Prostate gland (tissue), 2 donors: ENCODE results near the gene HOXA13. TPM values are rescaled to one million over a fixed set of nuclear protein-coding genes. Genes with fewer than 3 reads are reported as not detected.

ENCODE experiments used
- DNase-seq: peaks from one replicate; pipeline ENCODE4 v3.0.0-alpha.2; 2019; ENCODE audit warnings: low spot score
- H3K27ac ChIP-seq, 2 donors: fragments of 200-600 bp; sonication (generic); 2 replicates each; pipeline ENCODE4 v1.5.1; 2017 to 2019
- H3K27me3 ChIP-seq: fragments of 200-600 bp; sonication (generic); replicated peaks from 2 replicates; pipeline ENCODE4 v1.5.1; 2019; ENCODE audit not compliant: insufficient read depth
- H3K36me3 ChIP-seq, 2 donors: fragments of 200-600 bp; sonication (generic); 1 replicate in 1 of 2; 2 replicates in 1 of 2; pipeline versions ENCODE4 v1.5.1 to v1.8.1; 2017 to 2019
- H3K4me1 ChIP-seq: fragments of 200-600 bp; sonication (generic); replicated peaks from 2 replicates; pipeline ENCODE4 v1.5.1; 2019
- H3K4me3 ChIP-seq, 2 donors: fragments of 200-600 bp; sonication (generic); 2 replicates each; pipeline ENCODE4 v1.5.1; 2017 to 2019
- H3K9me3 ChIP-seq: fragments of 200-600 bp; sonication (generic); 2 replicates; pipeline ENCODE4 v1.5.1; 2017
- CTCF ChIP-seq, 4 experiments: fragments of 200-600 bp in 2 of 4; fragments of 450-650 bp in 2 of 4; sonication (generic) in 2 of 4; IDR thresholded peaks; 1 replicate in 3 of 4; 2 replicates in 1 of 4; pipeline ENCODE4 v1.5.1; 2016 to 2019; ENCODE audit warnings: antibody characterized with exemption in 4 of 4, mild to moderate bottlenecking in 2 of 4, moderate library complexity in 2 of 4
- POLR2A ChIP-seq: fragments of 450-650 bp; IDR thresholded peaks from one replicate; pipeline ENCODE4 v1.6.1; 2016; ENCODE audit warnings: antibody characterized with exemption, mild to moderate bottlenecking
- POLR2AphosphoS5 ChIP-seq: sonication (generic); formaldehyde crosslinking; IDR thresholded peaks from one replicate; pipeline ENCODE4 v1.6.1; 2017; ENCODE audit warnings: antibody characterized with exemption
- WGBS: methylation state at CpG from one replicate; pipeline ENCODE4 v1.1.5; 2018; 5-methylcytosine and 5-hydroxymethylcytosine counted together
- intact Hi-C: fragments of 100-400 bp; cut with DNase I; formaldehyde crosslinking; loops from one replicate; pipeline ENCODE4 v1.14.2; 2022
- total RNA-seq, 2 donors: library from RNA; depleted of rRNA; stranded (reverse); fragments of >200 nt; gene quantifications; one replicate each; pipeline ENCODE4 v1.1.0, GENCODE V29; 2016

Gene HOXA13
- total RNA-seq, 2 donors from 2014 or later, result 19.1 to 50.4 TPM

GRCh38 chr7:27240015-27240731 is 40.3 kb upstream of the HOXA13 start:
- Histone ChIP-seq H3K9me3 (no peaks in the 10 kb centered on the region), H3K36me3 (no peaks in the 10 kb centered on the region), H3K4me1 (peaks cover 3% of the 10 kb centered on the region), H3K4me3 (no peak overlapping the region), H3K27ac (peak overlapping the region; percentile 40 to 44), H3K27me3 (no peaks in the 10 kb centered on the region)
- no peak for DNase-seq
- intact Hi-C loops, result no loop called here
- TF ChIP-seq POLR2A, result no peak
- TF ChIP-seq CTCF (IDR thresholded peaks at IDR 0.05), result no peak
- TF ChIP-seq POLR2AphosphoS5, result no peak
- 51% methylated on average over 18 of the region's 18 CpGs for WGBS

- intact Hi-C loops, result loop anchor here (5.0 to 10.0 kb wide), 2 partner anchors 155 to 688 kb away; no protein-coding TSS in a partner anchor
- Histone ChIP-seq H3K4me1 (peaks cover 3% of the 10 kb centered on the region), H3K9me3 (no peaks in the 10 kb centered on the region), H3K27me3 (no peaks in the 10 kb centered on the region), H3K27ac (peak overlapping the region; percentile 40 to 44), H3K4me3 (peak overlapping the region; percentile 18 to 34), H3K36me3 (no peaks in the 10 kb centered on the region)
- TF ChIP-seq POLR2AphosphoS5 (no peak), CTCF (IDR thresholded peaks at IDR 0.05) (no peak), POLR2A (no peak)
- WGBS, result 11% methylated on average over 54 of the region's 55 CpGs
- no peak for DNase-seq
These were observed 39.6 kb upstream of the HOXA13 start for GRCh38 chr7:27239387-27240014.

GRCh38 chr7:27238979-27239386 is 39.1 kb upstream of the HOXA13 start:
- WGBS, result 57% methylated on average over 15 of the region's 15 CpGs

GRCh38 chr7:27237735-27238334 is 37.9 kb upstream of the HOXA13 start:
- Histone ChIP-seq H3K27me3 (no peaks in the 10 kb centered on the region), H3K4me1 (no peaks in the 10 kb centered on the region), H3K27ac (no peak overlapping the region), H3K4me3 (no peak overlapping the region), H3K9me3 (no peaks in the 10 kb centered on the region), H3K36me3 (no peaks in the 10 kb centered on the region)
- TF ChIP-seq CTCF (IDR thresholded peaks at IDR 0.05), result no peak
- WGBS, result 88% methylated on average over 1 of the region's 1 CpG
- no peak for DNase-seq
- intact Hi-C loops, result loop anchor here (5.0 to 10.0 kb wide), 2 partner anchors 157 to 689 kb away; no protein-coding TSS in a partner anchor

More at GRCh38 chr7:27238979-27239386, 39.1 kb upstream of the HOXA13 start:
- intact Hi-C loops, result loop anchor here (5.0 to 10.0 kb wide), 2 partner anchors 156 to 688 kb away; no protein-coding TSS in a partner anchor
- Histone ChIP-seq H3K4me1 (peaks cover 3% of the 10 kb centered on the region), H3K4me3 (peak overlapping the region; percentile 18 to 34), H3K9me3 (no peaks in the 10 kb centered on the region), H3K36me3 (no peaks in the 10 kb centered on the region), H3K27me3 (no peaks in the 10 kb centered on the region), H3K27ac (peak overlapping the region; percentile 40 to 44)
- DNase-seq, result no peak
- TF ChIP-seq POLR2AphosphoS5 (no peak), CTCF (IDR thresholded peaks at IDR 0.05) (no peak), POLR2A (no peak)
